Activated T-helper 17 cell treated with anti-CD3 and anti-CD28 coated beads, Interleukin-2, amount 50 U/mL, for 72 hours (primary cell): ENCODE measurements around the gene ATP4B. TPM values are rescaled to one million over a fixed set of nuclear protein-coding genes. Genes with fewer than 3 reads are reported as not detected.
"Not testable (repeated sequence)": the region's sequence is repeated elsewhere in the genome, so short reads cannot be mapped to it uniquely, and the experiment has no call there.

Experiments used
- ATAC-seq: fragments of 150-1000 bp; cut with Tn5 transposase; replicated peaks from 2 replicates; pipeline ENCODE4 v1.10.0; 2021; ENCODE audit warnings: mild to moderate bottlenecking, moderate library complexity
- H3K27ac Mint-ChIP-seq: one replicate; pipeline ENCODE4 v1.8.0; 2022; ENCODE audit warnings: mixed read lengths
- H3K27me3 Mint-ChIP-seq: one replicate; pipeline ENCODE4 v1.8.0; 2022; ENCODE audit warnings: mixed read lengths
- H3K36me3 Mint-ChIP-seq: one replicate; pipeline ENCODE4 v1.8.0; 2022; ENCODE audit warnings: low read depth, mild to moderate bottlenecking, mixed read lengths
- H3K4me1 Mint-ChIP-seq: one replicate; pipeline ENCODE4 v1.8.0; 2022; ENCODE audit warnings: mixed read lengths
- H3K4me3 Mint-ChIP-seq: one replicate; pipeline ENCODE4 v1.8.0; 2022; ENCODE audit warnings: mild to moderate bottlenecking, mixed read lengths
- H3K9me3 Mint-ChIP-seq: one replicate; pipeline ENCODE4 v1.8.0; 2022; ENCODE audit warnings: mixed read lengths
- total RNA-seq, 2 donors: library from RNA; stranded (reverse); gene quantifications; one replicate each; pipeline ENCODE4 v1.2.3, GENCODE V29; 2022

Gene ATP4B
- total RNA-seq, 2 donors from 2014 or later = not detected

DNA sequence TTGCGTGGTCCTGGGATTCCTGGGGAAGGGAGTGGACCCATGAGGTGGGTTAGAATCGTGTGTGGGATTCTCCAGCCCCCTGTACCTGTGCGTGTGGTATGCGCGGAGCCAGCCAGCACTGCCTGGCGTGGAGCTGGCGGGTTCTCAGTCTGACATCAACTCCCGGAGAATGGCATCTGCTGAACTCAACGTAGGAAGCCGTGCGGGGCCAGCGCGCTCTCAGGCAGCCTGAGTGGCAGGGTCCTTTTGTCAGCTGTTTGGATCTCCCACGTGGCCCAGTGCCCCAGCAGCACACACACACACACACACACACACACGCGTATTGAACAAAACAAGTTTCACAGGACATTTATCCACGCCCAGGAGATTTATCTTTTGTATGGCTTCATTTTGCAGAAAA lies 28.1 kb downstream of the ATP4B start:
- H3K27ac Mint-ChIP-seq = no peak overlapping the region
- H3K27me3 Mint-ChIP-seq = no peaks in the 10 kb centered on the region
- H3K4me1 Mint-ChIP-seq = no peaks in the 10 kb centered on the region
- no peak for ATAC-seq
- H3K9me3 Mint-ChIP-seq = no peaks in the 10 kb centered on the region
- peaks cover 90% of the 10 kb centered on the region for H3K36me3 Mint-ChIP-seq
- H3K4me3 Mint-ChIP-seq = no peak overlapping the region

DNA sequence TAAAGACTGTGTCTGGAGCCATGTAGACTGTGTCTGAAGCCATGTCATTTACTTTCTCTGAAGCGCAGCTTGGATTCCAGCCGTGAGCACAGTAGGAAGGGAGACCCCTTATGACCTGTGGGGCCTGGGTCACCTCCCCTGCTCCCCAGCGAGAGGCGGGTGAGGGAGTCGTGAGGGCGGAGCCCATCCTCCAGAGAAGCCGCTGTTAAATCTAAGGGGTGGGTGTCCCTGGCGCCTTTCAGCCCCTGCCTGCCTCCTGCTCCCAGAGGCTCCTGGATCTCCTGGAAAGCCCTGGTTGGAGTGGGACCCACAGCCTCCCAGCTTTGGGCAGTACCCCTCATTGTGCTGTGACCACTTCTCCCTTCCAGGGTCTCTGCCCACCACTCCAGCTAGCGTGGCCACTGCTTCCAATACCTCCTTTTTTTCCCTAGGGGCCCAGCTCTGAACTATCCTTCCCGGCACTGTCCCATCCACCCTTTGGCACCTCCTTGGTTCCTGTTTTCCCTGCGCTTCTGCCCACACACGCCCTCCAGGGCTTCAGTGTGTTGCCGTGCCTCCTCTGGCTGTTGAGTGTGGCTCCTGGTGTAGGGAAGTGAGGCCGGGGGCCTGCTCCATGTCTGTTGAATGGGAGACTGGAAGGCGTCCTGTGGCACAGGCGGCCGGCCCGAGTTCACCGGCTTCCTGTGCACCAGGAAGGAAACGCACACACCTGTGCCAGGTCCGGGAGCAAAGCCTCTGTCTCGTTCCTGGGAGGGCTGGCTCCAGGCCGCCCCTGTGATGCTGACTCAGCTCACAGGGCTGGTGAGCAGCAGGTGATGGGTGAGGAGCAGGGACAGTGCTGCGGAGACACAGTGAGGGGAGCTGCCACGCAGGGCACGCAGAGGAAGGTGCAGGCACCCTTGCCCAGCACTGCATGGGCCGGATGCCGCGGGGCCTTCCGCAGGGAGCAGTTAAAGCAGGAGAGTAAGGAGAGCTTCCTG lies 29.4 kb downstream of the ATP4B start:
- ATAC-seq = no peak
- H3K9me3 Mint-ChIP-seq = no peaks in the 10 kb centered on the region
- H3K4me1 Mint-ChIP-seq = no peaks in the 10 kb centered on the region
- no peak overlapping the region for H3K4me3 Mint-ChIP-seq
- no peaks in the 10 kb centered on the region for H3K27me3 Mint-ChIP-seq
- peaks cover 86% of the 10 kb centered on the region for H3K36me3 Mint-ChIP-seq
- H3K27ac Mint-ChIP-seq = no peak overlapping the region

DNA sequence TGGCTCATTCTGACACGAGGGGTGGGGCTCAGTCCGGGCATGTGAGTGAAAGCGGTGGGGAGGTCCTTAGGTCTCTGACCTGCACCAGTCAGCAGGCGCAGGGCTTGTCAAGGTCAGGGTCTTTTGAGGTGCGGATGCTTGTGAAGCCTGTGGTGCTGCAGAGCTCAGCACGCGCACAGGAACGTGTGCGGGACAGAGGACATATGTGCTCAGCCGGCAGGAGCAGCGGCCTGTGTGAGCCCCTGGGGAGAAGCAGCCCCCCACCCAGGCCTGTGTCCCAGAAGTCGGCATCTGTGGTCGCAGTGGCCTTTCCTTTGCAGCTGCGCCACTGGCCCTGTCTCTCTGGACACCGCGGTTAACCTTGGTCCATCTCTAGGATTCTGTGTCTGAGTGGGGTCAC lies 30.9 kb downstream of the ATP4B start:
- Mint-ChIP-seq H3K36me3 (peaks cover 84% of the 10 kb centered on the region), H3K4me3 (no peak overlapping the region), H3K4me1 (no peaks in the 10 kb centered on the region), H3K27ac (no peak overlapping the region), H3K9me3 (no peaks in the 10 kb centered on the region), H3K27me3 (no peaks in the 10 kb centered on the region)
- ATAC-seq = no peak

DNA sequence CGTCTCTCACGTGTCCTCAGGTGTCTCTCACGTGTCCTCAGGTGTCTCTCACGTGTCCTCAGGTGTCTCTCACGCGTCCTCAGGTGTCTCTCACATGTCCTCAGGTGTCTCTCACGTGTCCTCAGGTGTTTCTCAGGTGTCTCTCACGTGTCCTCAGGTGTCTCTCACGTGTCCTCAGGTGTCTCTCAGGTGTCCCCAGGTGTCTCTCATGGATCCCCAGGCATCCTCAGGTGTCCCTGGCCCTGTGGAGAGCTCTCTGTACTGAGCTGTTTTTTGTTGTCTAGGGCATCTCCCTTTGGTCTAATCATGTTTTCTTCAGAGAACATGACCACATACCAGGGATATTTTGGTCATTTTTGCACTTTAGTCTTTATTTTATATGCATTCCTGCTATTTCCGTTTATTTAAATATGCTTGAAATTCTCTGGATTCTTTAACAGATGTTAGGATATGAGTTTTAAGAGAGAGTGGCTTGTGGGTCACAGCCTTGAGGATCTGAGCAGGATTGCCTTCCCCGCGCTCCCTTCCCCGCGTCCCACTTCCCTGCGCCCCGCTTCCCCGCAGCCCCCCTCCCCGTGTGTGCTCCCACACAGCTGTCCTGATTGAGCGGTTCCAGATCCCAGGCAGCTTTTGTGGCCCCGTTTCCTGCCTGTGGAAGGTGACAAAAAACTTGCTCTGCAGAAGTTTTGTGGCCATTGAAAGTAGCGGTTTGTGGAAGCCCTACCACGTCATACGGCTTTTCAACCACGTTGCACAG lies 31.9 kb downstream of the ATP4B start:
- Mint-ChIP-seq H3K9me3 (no peaks in the 10 kb centered on the region), H3K4me3 (no peak overlapping the region), H3K4me1 (no peaks in the 10 kb centered on the region), H3K36me3 (peaks cover 84% of the 10 kb centered on the region), H3K27ac (no peak overlapping the region), H3K27me3 (no peaks in the 10 kb centered on the region)
- no peak for ATAC-seq

DNA sequence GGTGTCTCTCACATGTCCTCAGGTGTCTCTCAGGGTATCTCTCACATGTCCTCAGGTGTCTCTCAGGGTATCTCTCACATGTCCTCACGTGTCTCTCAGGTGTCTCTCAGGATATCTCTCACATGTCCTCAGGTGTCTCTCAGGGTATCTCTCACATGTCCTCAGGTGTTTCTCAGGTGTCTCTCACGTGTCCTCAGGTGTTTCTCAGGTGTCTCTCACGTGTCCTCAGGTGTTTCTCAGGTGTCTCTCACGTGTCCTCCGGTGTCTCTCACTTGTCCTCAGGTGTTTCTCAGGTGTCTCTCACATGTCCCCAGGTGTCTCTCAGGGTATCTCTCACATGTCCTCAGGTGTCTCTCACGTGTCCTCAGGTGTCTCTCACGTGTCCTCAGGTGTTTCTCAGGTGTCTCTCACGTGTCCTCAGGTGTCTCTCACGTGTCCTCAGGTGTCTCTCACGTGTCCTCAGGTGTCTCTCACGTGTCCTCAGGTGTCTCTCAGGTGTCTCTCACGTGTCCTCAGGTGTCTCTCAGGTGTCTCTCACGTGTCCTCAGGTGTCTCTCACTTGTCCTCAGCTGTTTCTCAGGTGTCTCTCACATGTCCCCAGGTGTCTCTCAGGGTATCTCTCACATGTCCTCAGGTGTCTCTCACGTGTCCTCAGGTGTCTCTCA lies 33.2 kb downstream of the ATP4B start:
- H3K4me1 Mint-ChIP-seq, H3K27ac Mint-ChIP-seq: not testable (repeated sequence)
- peaks cover 81% of the 10 kb centered on the region for H3K36me3 Mint-ChIP-seq

DNA sequence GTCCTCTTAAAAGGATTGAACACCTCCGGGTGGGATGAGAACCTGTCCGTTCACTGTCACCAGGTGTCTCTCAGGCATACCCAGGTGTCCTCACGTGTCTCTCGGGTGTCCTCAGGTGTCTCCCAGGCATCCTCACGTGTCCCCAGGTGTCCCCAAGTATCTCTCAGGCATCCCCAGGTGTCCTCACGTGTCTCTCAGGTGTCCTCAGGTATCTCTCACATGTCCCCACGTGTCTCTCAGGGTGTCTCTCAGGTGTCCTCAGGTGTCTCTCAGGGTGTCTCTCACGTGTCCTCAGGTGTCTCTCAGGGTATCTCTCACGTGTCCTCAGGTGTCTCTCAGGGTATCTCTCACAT lies 33.8 kb downstream of the ATP4B start:
- H3K9me3 Mint-ChIP-seq = no peaks in the 10 kb centered on the region
- no peaks in the 10 kb centered on the region for H3K4me1 Mint-ChIP-seq
- ATAC-seq = no peak
- H3K27me3 Mint-ChIP-seq = no peaks in the 10 kb centered on the region
- no peak overlapping the region for H3K27ac Mint-ChIP-seq
- peaks cover 76% of the 10 kb centered on the region for H3K36me3 Mint-ChIP-seq
- no peak overlapping the region for H3K4me3 Mint-ChIP-seq

More for the DNA sequence above, 33.2 kb downstream of the ATP4B start:
- not testable (repeated sequence) for H3K27me3 Mint-ChIP-seq, ATAC-seq, H3K9me3 Mint-ChIP-seq, H3K4me3 Mint-ChIP-seq

DNA sequence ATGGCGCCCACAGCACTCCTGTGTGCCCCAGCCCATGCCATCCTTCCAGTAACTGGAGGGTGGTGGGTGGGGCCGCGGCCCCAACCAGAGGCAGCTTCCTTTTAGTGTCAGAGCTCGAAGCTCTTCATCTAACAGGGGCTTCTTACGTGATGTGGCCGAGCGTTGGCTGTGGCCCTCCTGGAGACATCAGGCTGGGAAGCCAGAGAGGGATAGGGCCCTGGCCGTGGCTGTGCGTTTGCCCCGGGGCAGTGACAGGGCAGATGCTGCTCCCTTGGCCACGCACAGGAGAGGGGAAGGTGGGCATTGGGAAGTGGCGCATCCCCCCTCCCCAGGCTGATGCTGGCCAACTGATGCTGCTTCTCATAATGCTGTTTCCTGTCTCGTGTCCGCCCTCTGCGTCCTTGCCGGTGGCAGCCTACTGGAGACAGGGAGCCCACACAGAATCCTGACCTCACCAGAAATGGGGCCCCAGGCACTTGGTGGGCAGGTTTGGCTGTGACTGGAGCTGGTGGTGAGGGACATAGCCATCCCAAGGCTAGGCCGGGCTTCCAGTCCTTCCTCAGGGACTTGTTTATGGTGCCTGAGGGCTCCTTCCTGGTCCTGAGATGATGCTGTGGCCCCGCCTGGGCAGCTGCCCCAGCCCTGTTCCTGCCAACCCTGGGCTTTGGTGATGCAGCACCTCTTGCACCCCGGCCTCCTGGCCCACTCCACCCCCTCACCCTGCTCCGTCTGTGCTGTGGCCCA lies 34.3 kb downstream of the ATP4B start:
- peaks cover 76% of the 10 kb centered on the region for H3K36me3 Mint-ChIP-seq
- no peak overlapping the region for H3K27ac Mint-ChIP-seq
- no peaks in the 10 kb centered on the region for H3K9me3 Mint-ChIP-seq
- no peak overlapping the region for H3K4me3 Mint-ChIP-seq
- ATAC-seq = no peak
- H3K4me1 Mint-ChIP-seq = no peaks in the 10 kb centered on the region
- H3K27me3 Mint-ChIP-seq = no peaks in the 10 kb centered on the region

DNA sequence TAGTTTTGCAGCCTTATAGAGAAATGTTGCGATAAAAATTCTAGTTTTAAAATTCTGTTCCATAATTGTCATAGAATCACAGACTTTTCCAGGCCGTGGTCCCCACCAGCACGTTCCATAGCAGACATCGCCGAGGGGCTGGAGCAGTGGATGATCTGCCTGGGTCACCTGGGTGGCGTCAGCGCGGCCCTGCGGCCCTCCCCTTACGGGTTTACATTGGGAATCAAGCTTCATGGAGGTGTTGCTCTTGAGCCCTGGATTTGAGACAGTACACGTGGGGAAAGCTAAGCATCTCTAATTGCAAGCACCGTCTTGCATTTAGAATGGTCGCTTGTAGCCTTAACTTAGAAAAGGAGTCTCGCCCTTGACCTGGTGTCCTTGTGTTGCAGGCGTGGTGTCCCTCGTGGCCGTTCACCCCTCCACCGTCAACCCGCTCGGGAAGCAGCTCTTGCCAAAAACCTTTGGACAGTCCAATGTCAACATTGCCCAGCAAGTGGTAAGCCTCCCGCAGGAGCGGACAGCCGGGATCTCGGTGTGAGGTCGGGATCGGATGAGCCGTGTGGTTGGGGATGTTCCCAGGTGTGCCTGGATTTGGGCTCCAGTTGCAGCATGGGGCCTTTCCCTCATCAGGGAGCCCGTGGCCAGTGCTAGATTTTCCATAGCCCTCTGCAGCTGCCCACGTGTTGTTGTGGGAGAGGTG lies 35.1 kb downstream of the ATP4B start:
- Mint-ChIP-seq H3K4me3 (no peak overlapping the region), H3K9me3 (no peaks in the 10 kb centered on the region), H3K27me3 (no peaks in the 10 kb centered on the region), H3K27ac (no peak overlapping the region), H3K36me3 (peaks cover 76% of the 10 kb centered on the region), H3K4me1 (no peaks in the 10 kb centered on the region)
- no peak for ATAC-seq

DNA sequence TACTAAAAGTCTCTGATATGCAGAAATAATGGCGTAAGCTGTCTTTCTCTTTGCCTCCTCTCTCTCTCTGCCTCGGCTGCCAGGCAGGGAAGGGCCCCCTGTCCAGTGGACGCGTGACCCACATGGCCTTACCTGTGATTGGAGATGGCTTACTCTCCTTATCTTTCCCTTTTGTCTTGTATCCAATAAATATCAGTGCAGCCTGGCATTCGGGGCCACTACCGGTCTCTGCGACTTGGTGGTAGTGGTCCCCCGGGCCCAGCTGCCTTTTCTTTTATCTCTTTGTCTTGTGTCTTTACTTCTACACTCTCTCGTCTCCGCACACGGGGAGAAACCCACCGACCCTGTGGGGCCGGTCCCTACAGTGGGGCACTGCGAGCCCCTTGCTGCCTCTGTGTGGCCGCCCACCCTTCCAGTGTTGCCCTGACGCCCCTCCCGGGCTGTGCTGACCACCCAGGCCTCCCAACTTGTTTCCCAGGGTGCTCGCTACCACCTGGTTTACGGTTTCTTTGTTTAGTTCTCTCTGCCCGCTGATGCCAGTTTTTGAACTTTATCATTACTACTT lies 35.9 kb downstream of the ATP4B start:
- not testable (repeated sequence) for H3K4me1 Mint-ChIP-seq, H3K9me3 Mint-ChIP-seq, ATAC-seq, H3K27ac Mint-ChIP-seq, H3K4me3 Mint-ChIP-seq, H3K27me3 Mint-ChIP-seq
- peaks cover 74% of the 10 kb centered on the region for H3K36me3 Mint-ChIP-seq

DNA sequence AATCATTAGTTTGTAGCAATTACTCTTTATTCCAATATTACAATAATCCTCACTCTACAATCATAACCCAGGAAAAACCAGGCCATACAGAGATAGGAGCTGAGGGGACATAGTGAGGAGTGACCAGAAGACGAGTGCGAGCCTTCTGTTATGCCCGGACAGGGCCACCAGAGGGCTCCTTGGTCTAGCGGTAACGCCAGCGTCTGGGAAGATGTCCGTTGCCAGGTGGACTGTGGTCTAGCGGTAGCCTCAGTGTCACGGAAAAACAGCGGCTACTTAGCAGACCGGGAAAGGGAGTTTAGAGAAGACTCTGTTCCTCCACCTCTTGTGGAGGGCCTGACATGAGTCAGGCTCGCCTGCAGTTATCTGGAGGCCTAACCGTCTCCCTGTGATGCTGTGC lies 36.5 kb downstream of the ATP4B start:
- H3K36me3 Mint-ChIP-seq = peaks cover 74% of the 10 kb centered on the region
- H3K27ac Mint-ChIP-seq, H3K4me3 Mint-ChIP-seq, H3K9me3 Mint-ChIP-seq, H3K27me3 Mint-ChIP-seq, H3K4me1 Mint-ChIP-seq, ATAC-seq: not testable (repeated sequence)

DNA sequence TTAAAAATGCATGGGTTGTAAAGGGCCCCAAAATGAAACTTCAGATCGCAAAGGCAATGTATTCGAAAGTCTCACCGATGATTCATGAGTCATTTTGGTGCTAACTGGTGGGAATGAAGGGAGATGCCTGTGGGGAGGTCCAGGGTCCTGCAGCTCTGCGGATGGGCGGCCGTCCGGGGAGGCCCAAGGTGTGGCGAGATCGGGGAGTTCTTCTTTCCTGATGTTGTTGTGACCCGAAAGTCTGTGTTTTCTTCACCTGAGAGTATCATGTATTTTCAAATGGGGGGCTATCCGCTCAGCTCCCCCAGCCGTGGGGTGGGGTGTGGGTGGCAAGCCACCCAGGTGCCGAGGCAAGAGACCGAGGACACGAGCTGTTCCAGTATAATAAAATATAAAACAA lies 37.0 kb downstream of the ATP4B start:
- no peak overlapping the region for H3K4me3 Mint-ChIP-seq
- no peak overlapping the region for H3K27ac Mint-ChIP-seq
- H3K9me3 Mint-ChIP-seq = no peaks in the 10 kb centered on the region
- peaks cover 74% of the 10 kb centered on the region for H3K36me3 Mint-ChIP-seq
- no peaks in the 10 kb centered on the region for H3K4me1 Mint-ChIP-seq
- no peaks in the 10 kb centered on the region for H3K27me3 Mint-ChIP-seq
- ATAC-seq = no peak

DNA sequence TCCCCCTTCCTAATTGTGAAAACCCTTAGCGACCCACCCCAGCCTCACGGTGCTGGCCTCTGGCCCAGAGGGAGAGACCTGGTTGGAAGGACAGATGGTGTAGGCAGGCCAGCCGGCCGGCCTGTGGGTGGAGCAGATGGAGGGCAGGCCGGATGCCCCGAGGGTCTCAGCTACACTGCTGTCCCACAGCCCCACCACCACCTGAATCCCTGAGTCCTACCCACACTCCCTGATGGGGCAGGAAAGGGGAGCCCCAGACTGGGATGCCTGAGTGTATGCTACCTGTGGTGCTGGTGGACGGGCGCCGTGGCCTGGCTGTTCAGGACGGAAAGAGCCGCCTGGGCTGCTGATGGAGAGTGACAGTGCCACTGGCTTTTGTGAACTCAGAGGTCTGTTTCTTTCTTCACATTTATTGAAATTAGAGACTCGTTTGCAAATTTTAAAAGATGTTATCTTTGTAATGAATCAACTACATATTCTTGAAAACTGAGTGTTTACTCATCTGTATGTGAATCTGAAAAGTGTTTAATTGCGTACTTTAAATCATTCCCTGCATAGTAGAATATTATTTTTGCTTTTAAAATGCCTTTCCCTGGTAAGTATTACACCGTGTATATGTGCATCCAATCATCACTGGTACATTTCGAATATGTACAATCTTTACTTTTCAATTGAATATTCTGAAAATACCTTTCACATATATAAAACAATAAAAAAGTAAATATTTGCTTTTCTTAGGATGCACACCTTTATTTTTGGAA lies 37.8 kb downstream of the ATP4B start:
- H3K27me3 Mint-ChIP-seq = no peaks in the 10 kb centered on the region
- no peak overlapping the region for H3K27ac Mint-ChIP-seq
- ATAC-seq = no peak
- peaks cover 66% of the 10 kb centered on the region for H3K36me3 Mint-ChIP-seq
- H3K4me1 Mint-ChIP-seq = no peaks in the 10 kb centered on the region
- H3K9me3 Mint-ChIP-seq = no peaks in the 10 kb centered on the region
- H3K4me3 Mint-ChIP-seq = no peak overlapping the region

DNA sequence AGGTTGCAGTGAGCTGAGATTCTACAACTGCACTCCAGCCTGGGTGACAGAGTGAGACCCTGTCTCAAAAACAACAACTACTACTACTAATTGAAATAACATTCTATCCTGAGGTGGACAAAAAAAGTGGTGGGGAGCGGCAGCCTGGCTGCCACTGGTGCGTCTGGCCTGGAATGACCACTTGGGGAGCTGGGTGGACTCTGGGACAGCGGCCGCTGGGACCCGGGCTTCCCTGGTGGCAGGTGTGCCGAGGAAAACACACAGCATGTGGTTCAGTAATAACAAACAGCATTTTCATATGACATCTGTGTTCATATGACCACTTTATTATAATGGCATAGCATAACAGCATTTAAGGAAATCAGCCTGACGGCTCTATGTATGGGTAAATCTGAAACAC lies 39.5 kb downstream of the ATP4B start:
- no peak for ATAC-seq
- Mint-ChIP-seq H3K4me1 (no peaks in the 10 kb centered on the region), H3K36me3 (peaks cover 53% of the 10 kb centered on the region), H3K27ac (peak overlapping the region; percentile 47), H3K4me3 (no peak overlapping the region), H3K9me3 (no peaks in the 10 kb centered on the region), H3K27me3 (no peaks in the 10 kb centered on the region)
